ENCODE data around the gene UBL4B. TPM values are rescaled to one million over a fixed set of nuclear protein-coding genes. Genes with fewer than 3 reads are reported as not detected.

UBL4B gene
- total and polyA plus RNA-seq, 12 donors = not detected

- no peaks in the 10 kb centered on the region for H3K36me3 ChIP-seq
- 20 to 23% methylated on average over 64 of the region's 64 CpGs for WGBS, 2 donors
- peaks cover 0 to 33% (median 27%) of the 10 kb centered on the region in 9 donors for H3K4me1 ChIP-seq
- no peaks in the 10 kb centered on the region for H3K9me3 ChIP-seq
- ATAC-seq (peak in 7 of 8 donors; percentile 8 to 37 (median 20)), DNase-seq (no peak)
- TF ChIP-seq CTCF (IDR thresholded peaks at IDR 0.05) = no peak
- no peak overlapping the region for H3K27ac ChIP-seq
- intact Hi-C loops (cut with DNase I) = no loop called here
- H3K4me3 ChIP-seq = peak overlapping the region in 9 of 10 donors; percentile 11 to 42 (median 29)
- H3K27me3 ChIP-seq = peaks cover 35 to 88% (median 79%) of the 10 kb centered on the region in 7 donors
Measured at GRCh38 chr1:110069404-110070281, 42.6 kb upstream of the UBL4B start.

GRCh38 chr1:110070282-110070669 is 42.0 kb upstream of the UBL4B start:
- no peaks in the 10 kb centered on the region for H3K9me3 ChIP-seq
- no peak for TF ChIP-seq CTCF (IDR thresholded peaks at IDR 0.05)
- intact Hi-C loops (cut with DNase I) = no loop called here
- no peaks in the 10 kb centered on the region for H3K36me3 ChIP-seq
- H3K27me3 ChIP-seq = peaks cover 35 to 92% (median 79%) of the 10 kb centered on the region in 7 donors
- H3K4me3 ChIP-seq = peak overlapping the region in 9 of 10 donors; percentile 3 to 42 (median 29)
- 6% methylated on average over 27 to 52 of the region's 52 CpGs for WGBS, 2 donors
- H3K4me1 ChIP-seq = peaks cover 0 to 33% (median 27%) of the 10 kb centered on the region in 9 donors
- DNase-seq (no peak), ATAC-seq (peak in 4 of 8 donors; percentile 7 to 23 (median 12))
- no peak overlapping the region for H3K27ac ChIP-seq

- no peak for TF ChIP-seq CTCF (IDR thresholded peaks at IDR 0.05)
- Histone ChIP-seq H3K9me3 (no peaks in the 10 kb centered on the region), H3K36me3 (no peaks in the 10 kb centered on the region), H3K4me3 (peak within 1 kb of the TSS in 9 of 10 donors; percentile 3 to 42 (median 29)), H3K4me1 (peaks cover 0 to 33% (median 27%) of the 10 kb centered on the region in 9 donors), H3K27me3 (peaks cover 35 to 90% (median 77%) of the 10 kb centered on the region in 7 donors), H3K27ac (no peak within 1 kb of the TSS)
- no peak for ATAC-seq
- intact Hi-C loops (cut with DNase I) = no loop called here
- 12 to 21% methylated on average over 12 to 27 of the region's 27 CpGs for WGBS, 2 donors
- DNase-seq = no peak
Measured at GRCh38 chr1:110070671-110071242, 41.5 kb upstream of the UBL4B start, which contains the start of gene ALX3. ALX3 (minus strand) TSS chr1:110070672; CDS start chr1:110070612, 60 bp downstream.

GRCh38 chr1:110074166-110074565 is 38.1 kb upstream of the UBL4B start:
- no peak for TF ChIP-seq CTCF (IDR thresholded peaks at IDR 0.05)
- intact Hi-C loops (cut with DNase I) = no loop called here

More at GRCh38 chr1:110074166-110074565, 38.1 kb upstream of the UBL4B start:
- H3K27ac ChIP-seq = no peak overlapping the region
- H3K9me3 ChIP-seq = no peaks in the 10 kb centered on the region
- WGBS, 2 donors = 74 to 77% methylated on average over 4 of the region's 4 CpGs
- no peak overlapping the region for H3K4me3 ChIP-seq
- DNase-seq (no peak), ATAC-seq (no peak)
- peaks cover 0 to 16% (median 12%) of the 10 kb centered on the region in 9 donors for H3K4me1 ChIP-seq
- peaks cover 21 to 84% (median 59%) of the 10 kb centered on the region in 7 donors for H3K27me3 ChIP-seq
- H3K36me3 ChIP-seq = no peaks in the 10 kb centered on the region

Data from heart right ventricle (tissue), 16 donors.